Adrenal gland (tissue), 5 donors: Measurements from ENCODE around the gene TFR2.

Experiments used
- POLR2A ChIP-seq, 2 donors: fragments of 450-650 bp; IDR thresholded peaks; one replicate each; pipeline ENCODE4 v1.6.1; 2017; ENCODE audit warnings: antibody characterized with exemption in 2 of 2, mild to moderate bottlenecking in 2 of 2, moderate library complexity in 1 of 2
- TF ChIP-seq, protein P1 (sequence below), 6 experiments: fragments of 450-650 bp in 4 of 6; fragments of 200-600 bp in 2 of 6; sonication (generic) in 1 of 6; IDR thresholded peaks; 1 replicate in 5 of 6; 2 replicates in 1 of 6; pipeline versions ENCODE4 v1.5.1 to v1.8.0; 2016 to 2021; ENCODE audit warnings: antibody characterized with exemption in 6 of 6, mild to moderate bottlenecking in 2 of 6, moderate library complexity in 1 of 6
- donor health status: DM: no; HTN: no; CAD: no.

DNA sequence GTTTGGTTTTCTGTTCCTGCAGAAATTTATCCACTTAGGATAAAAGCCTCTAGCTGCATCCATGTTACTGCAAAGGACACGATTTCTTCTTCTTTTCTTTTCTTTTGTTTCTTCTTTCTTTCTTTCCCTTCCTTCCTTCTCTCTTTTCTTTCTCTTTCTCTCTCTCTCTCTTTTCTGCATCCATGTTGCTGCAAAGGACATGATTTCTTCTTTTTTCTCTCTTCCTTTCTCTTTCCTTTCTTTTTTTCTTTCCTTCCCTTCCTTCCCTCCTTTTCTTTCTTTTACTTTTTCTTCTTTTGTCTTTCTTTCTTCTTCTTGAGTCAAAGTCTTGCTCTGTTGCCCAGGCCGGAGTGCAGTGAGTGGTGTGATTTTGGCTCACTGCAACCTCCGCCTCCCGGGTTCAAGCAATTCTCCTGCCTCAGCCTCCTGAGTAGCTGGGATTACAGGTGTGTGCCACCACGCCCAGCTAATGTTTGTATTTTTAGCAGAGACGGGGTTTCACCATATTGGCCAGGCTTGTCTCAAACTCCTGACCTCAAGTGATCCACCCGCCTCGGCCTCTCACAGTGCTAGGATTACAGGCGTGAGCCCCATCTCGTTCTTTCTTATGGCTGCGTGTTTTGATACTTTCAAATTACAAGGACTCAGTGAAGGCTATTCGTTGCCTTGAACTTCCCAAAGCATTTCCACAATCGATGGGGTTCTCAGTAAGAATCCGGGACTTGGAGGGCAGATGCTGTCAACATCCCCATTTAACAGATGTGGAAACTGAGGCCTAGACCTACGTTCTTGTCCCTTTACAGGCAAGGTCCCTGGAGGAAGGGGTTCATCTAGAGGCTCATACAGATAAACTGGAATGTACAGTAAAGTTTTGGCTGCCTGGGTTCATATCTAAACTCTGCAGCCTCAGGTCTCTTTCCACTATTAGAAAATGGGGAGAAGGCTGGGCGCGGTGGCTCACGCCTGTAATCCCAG lies 30.3 kb upstream of the TFR2 start:
- TF ChIP-seq, protein P1, sequence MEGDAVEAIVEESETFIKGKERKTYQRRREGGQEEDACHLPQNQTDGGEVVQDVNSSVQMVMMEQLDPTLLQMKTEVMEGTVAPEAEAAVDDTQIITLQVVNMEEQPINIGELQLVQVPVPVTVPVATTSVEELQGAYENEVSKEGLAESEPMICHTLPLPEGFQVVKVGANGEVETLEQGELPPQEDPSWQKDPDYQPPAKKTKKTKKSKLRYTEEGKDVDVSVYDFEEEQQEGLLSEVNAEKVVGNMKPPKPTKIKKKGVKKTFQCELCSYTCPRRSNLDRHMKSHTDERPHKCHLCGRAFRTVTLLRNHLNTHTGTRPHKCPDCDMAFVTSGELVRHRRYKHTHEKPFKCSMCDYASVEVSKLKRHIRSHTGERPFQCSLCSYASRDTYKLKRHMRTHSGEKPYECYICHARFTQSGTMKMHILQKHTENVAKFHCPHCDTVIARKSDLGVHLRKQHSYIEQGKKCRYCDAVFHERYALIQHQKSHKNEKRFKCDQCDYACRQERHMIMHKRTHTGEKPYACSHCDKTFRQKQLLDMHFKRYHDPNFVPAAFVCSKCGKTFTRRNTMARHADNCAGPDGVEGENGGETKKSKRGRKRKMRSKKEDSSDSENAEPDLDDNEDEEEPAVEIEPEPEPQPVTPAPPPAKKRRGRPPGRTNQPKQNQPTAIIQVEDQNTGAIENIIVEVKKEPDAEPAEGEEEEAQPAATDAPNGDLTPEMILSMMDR (IDR thresholded peaks at IDR 0.05), result no peak
- no peak for TF ChIP-seq POLR2A (IDR thresholded peaks at IDR 0.05)
